Gastrocnemius medialis (tissue), 4 donors: ENCODE results near the gene UBE4B. TPM values are rescaled to one million over a fixed set of nuclear protein-coding genes. Genes with fewer than 3 reads are reported as not detected.
"Not testable (repeated sequence)": the region's sequence is repeated elsewhere in the genome, so short reads cannot be mapped to it uniquely, and the experiment has no call there.

Experiments used
- ATAC-seq, 2 donors: fragments of 150-250 bp; one replicate each; pipeline ENCODE4 v1.9.1; 2016
- DNase-seq, 2 donors: peaks; one replicate each; pipeline ENCODE4 v3.0.0-alpha.2; 2019
- H3K27ac ChIP-seq, 4 donors: fragments of 200-600 bp; sonication (generic); 1 replicate in 1 of 4; 2 replicates in 3 of 4; pipeline ENCODE4 v1.5.1; 2016 to 2018; ENCODE audit warnings: mild to moderate bottlenecking in 2 of 4, moderate library complexity in 1 of 4
- H3K27me3 ChIP-seq, 3 donors: fragments of 200-600 bp; sonication (generic) in 2 of 3; 1 replicate in 1 of 3; 2 replicates in 2 of 3; pipeline versions ENCODE4 v1.5.1 to v1.6.0; 2016 to 2019; ENCODE audit warnings: mild to moderate bottlenecking in 1 of 3, moderate library complexity in 1 of 3
- H3K36me3 ChIP-seq, 2 donors: fragments of 200-600 bp; sonication (generic) in 1 of 2; one replicate each; pipeline ENCODE4 v1.5.1; 2017 to 2018
- H3K4me1 ChIP-seq, 2 donors: fragments of 200-600 bp; sonication (generic) in 1 of 2; one replicate each; pipeline ENCODE4 v1.5.1; 2016 to 2017; ENCODE audit warnings: mild to moderate bottlenecking in 2 of 2
- H3K4me3 ChIP-seq, 4 donors: fragments of 200-600 bp; sonication (generic) in 3 of 4; 1 replicate in 1 of 4; 2 replicates in 3 of 4; pipeline ENCODE4 v1.5.1; 2016 to 2019; ENCODE audit warnings: mild to moderate bottlenecking in 2 of 4
- H3K9me3 ChIP-seq, 3 donors: fragments of 200-600 bp; sonication (generic) in 2 of 3; 1 replicate in 1 of 3; 2 replicates in 2 of 3; pipeline ENCODE4 v1.5.1; 2016 to 2019
- POLR2A ChIP-seq, 2 donors: fragments of 450-650 bp; IDR thresholded peaks; one replicate each; pipeline ENCODE4 v1.6.1; 2017; ENCODE audit warnings: antibody characterized with exemption in 2 of 2, mild to moderate bottlenecking in 2 of 2, moderate library complexity in 2 of 2
- in situ Hi-C, 4 donors: fragments of 200-750 bp; cut with MboI; loops; one replicate each; pipeline versions ENCODE4 v1.15.0 to v1.8.0; 2017; ENCODE audit warnings: low sequenced_read_pairs in 4 of 4
- intact Hi-C: fragments of 100-400 bp; cut with DNase I; formaldehyde crosslinking; loops from one replicate; pipeline ENCODE4 v1.15.1; 2023; ENCODE audit warnings: low total_unique reads
- total RNA-seq, 4 donors: library from RNA; depleted of rRNA; stranded (reverse); fragments of >200 nt; gene quantifications; one replicate each; pipeline versions ENCODE4 v1.1.0 to v1.2.3, GENCODE V29; 2016
- TF ChIP-seq, protein P1 (sequence below), 5 experiments: fragments of 450-650 bp in 3 of 5; fragments of 200-600 bp in 2 of 5; sonication (generic) in 2 of 5; IDR thresholded peaks in 4 of 5; conservative IDR thresholded peaks in 1 of 5; 1 replicate in 4 of 5; 2 replicates in 1 of 5; pipeline ENCODE4 v1.5.1; 2016 to 2019; ENCODE audit warnings: antibody characterized with exemption in 5 of 5, mild to moderate bottlenecking in 3 of 5, moderate library complexity in 3 of 5

The UBE4B gene
- total RNA-seq, 4 donors from 2014 or later: 42.6 to 143 (median 98.2) TPM

DNA sequence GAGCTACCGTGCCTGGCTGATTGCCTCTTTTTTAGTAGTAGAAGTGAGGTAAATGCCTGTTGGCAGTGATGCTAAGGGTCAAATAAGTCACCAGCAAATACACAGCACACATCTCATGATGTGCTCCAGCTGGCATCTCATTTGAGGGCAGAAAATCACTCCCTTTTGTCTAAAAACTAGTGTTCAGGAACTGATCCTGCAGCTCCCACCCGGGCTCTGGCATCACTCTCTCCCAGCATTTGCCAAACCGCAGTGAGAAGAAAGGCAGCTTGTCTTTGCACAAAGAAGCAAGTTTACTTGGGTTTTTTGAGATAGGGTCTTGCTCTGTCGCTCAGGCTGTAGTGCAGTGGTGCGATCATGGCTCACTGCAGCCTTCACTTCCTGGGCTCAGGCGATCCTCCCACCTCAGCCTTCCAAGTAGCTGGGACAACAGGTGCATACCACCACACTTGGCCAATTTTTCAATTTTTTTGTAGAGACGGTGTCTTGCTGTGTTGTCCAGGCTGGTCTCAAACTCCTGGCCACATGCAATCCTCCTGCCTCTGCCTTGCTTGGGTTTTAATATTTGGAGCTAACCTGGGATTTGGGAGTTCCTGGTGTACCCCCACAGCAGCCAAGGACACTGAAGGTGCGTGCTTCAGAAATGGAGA, 31.6 kb upstream of the UBE4B start:
- Histone ChIP-seq H3K4me1 (peaks cover 0 to 15% of the 10 kb centered on the region in 2 donors), H3K4me3 (no peak overlapping the region), H3K36me3 (no peaks in the 10 kb centered on the region), H3K9me3 (no peaks in the 10 kb centered on the region), H3K27ac (no peak overlapping the region), H3K27me3 (peaks cover 30 to 40% (median 34%) of the 10 kb centered on the region in 3 donors)
- ATAC-seq: no peak
- in situ Hi-C loops: no loop called here
- DNase-seq: no peak
- no peak for TF ChIP-seq POLR2A (IDR thresholded peaks at IDR 0.05)
- TF ChIP-seq, protein P1, sequence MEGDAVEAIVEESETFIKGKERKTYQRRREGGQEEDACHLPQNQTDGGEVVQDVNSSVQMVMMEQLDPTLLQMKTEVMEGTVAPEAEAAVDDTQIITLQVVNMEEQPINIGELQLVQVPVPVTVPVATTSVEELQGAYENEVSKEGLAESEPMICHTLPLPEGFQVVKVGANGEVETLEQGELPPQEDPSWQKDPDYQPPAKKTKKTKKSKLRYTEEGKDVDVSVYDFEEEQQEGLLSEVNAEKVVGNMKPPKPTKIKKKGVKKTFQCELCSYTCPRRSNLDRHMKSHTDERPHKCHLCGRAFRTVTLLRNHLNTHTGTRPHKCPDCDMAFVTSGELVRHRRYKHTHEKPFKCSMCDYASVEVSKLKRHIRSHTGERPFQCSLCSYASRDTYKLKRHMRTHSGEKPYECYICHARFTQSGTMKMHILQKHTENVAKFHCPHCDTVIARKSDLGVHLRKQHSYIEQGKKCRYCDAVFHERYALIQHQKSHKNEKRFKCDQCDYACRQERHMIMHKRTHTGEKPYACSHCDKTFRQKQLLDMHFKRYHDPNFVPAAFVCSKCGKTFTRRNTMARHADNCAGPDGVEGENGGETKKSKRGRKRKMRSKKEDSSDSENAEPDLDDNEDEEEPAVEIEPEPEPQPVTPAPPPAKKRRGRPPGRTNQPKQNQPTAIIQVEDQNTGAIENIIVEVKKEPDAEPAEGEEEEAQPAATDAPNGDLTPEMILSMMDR (IDR thresholded peaks at IDR 0.05 in 4 of 5, conservative IDR thresholded peaks at IDR 0.05 in 1 of 5): no peak
- intact Hi-C loops: no loop called here

DNA sequence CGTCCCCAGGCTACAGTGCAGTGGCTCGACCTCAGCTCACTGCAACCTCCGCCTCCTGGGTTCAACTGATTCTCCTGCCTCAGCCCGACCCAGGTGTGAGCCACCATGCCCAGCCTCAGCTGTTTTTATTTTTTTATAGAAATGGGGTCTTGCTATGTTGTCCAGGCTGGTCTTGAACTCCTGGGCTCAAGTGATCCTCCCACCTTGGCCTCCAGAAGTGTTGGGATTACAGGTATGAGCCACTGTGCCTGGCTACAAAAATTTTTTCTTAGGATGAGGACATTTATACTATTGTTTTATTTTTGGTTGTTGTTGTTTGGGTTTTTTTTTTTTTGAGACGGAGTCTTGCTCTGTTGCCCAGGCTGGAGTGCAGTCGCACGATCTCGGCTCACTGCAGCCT, 27.5 kb upstream of the UBE4B start:
- in situ Hi-C loops, intact Hi-C loops: not testable (repeated sequence)

DNA sequence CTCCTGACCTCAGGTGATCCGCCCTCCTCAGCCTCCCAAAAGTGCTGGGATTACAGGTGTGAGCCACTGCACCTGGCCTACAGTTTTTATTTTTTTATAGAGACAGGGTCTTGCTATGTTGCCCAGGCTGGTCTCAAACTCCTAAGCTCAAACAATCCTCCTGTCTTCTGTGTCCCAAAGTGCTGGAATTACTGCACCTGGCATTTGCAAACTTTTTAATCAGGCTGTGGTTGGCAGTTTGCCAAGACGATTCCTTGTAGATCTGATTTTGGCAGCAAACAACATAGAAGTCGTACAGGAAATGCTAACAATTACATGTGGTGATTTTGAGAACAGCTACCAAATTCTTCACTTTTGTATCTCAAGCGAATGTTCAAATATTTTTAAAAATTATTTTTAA, 25.6 kb upstream of the UBE4B start:
- TF ChIP-seq, protein P1 (IDR thresholded peaks at IDR 0.05 in 4 of 5, conservative IDR thresholded peaks at IDR 0.05 in 1 of 5): no peak
- Histone ChIP-seq H3K27me3 (no peaks in the 10 kb centered on the region), H3K4me1 (no peaks in the 10 kb centered on the region), H3K27ac (no peak overlapping the region), H3K36me3 (no peaks in the 10 kb centered on the region), H3K4me3 (no peak overlapping the region), H3K9me3 (no peaks in the 10 kb centered on the region)
- intact Hi-C loops: no loop called here
- DNase-seq (no peak), ATAC-seq (no peak)
- in situ Hi-C loops: no loop called here

More for the DNA sequence above, 27.5 kb upstream of the UBE4B start:
- not testable (repeated sequence) for H3K4me3 ChIP-seq, H3K27me3 ChIP-seq, ATAC-seq, DNase-seq, H3K27ac ChIP-seq, H3K9me3 ChIP-seq, H3K36me3 ChIP-seq, H3K4me1 ChIP-seq

DNA sequence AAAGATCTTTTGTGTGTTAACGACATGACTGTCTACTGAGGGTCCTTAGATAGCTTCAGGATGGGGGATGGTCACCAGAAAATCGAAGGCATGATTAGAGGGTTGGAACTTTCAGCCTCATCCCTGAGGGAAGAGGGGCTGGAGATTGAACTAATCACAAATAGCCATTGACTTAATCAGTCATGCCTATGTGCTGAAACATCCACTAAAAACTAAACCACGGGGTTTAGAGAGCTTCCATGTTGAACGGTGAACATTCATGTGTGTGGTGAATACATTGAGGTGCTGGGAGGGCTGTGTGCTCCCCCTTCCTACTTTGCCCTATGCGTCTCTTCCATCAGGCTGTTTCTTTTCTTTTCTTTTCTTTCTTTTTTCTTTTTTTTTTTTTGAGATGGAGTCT, 18.7 kb upstream of the UBE4B start:
- no peak for DNase-seq
- Histone ChIP-seq H3K27me3 (no peaks in the 10 kb centered on the region), H3K27ac (no peak overlapping the region), H3K4me3 (no peak overlapping the region), H3K4me1 (no peaks in the 10 kb centered on the region), H3K36me3 (no peaks in the 10 kb centered on the region), H3K9me3 (no peaks in the 10 kb centered on the region)
- intact Hi-C loops: no loop called here
- in situ Hi-C loops: no loop called here
- ATAC-seq: no peak
- no peak for TF ChIP-seq POLR2A (IDR thresholded peaks at IDR 0.05)
- TF ChIP-seq, protein P1 (IDR thresholded peaks at IDR 0.05 in 4 of 5, conservative IDR thresholded peaks at IDR 0.05 in 1 of 5): no peak

DNA sequence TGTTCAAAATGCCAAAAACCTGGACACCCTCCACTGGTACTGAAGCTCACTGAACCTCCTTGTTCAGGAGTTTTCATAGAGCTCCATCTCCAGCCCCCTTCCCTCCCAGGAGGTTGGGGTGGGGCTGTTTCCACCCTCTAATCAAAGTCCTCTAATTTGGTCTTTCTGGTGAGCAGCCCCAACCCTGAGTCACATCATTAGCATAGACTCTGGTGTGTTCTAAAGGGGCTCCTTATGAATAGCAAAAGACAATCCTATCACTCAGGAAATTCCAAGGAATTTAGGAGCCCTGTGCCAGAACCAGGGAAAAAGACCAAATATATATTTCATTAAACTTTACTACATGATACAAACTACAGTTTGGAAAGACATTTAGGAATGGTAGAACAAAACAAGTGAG, 13.2 kb upstream of the UBE4B start:
- DNase-seq: no peak
- H3K4me3 ChIP-seq: no peak overlapping the region
- in situ Hi-C loops: no loop called here
- no peaks in the 10 kb centered on the region for H3K9me3 ChIP-seq
- intact Hi-C loops: no loop called here
- TF ChIP-seq POLR2A (IDR thresholded peaks at IDR 0.05): no peak
- TF ChIP-seq, protein P1 (IDR thresholded peaks at IDR 0.05 in 4 of 5, conservative IDR thresholded peaks at IDR 0.05 in 1 of 5): no peak
- no peak for ATAC-seq
- H3K36me3 ChIP-seq: no peaks in the 10 kb centered on the region
- no peaks in the 10 kb centered on the region for H3K4me1 ChIP-seq
- H3K27me3 ChIP-seq: no peaks in the 10 kb centered on the region
- H3K27ac ChIP-seq: no peak overlapping the region
